ENCODE measurements around the gene C20orf204.

DNA sequence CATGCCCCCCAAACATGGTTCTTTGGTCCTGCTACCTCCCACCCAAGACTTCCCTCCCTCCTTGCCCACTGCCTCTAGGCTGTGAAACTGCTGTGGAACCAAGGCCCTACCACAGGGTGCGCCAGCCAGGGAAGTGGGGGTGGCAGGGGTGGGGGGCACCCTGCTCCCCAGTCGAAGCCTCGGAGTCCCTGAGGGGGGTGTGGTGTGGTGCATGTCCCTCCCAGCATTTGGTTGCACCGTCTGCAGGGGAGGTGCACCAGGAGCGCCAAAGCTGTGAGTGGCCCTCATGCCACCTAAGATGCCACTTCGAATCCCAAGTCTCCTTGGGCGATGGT, 41.5 kb downstream of the C20orf204 start:
- TF ChIP-seq CEBPB (IDR thresholded peaks at IDR 0.05; ENCODE audit: low read depth, low read length) (no peak), ZNF274 (IDR thresholded peaks at IDR 0.05; ENCODE audit: borderline replicate concordance, extremely low read depth, low read length) (no peak)
